Globus pallidus (tissue), 1 donor: Measurements from ENCODE around the gene TNK2.
"Not testable (repeated sequence)": the region's sequence is repeated elsewhere in the genome, so short reads cannot be mapped to it uniquely, and the experiment has no call there.

Experiments used
- DNase-seq: peaks from one replicate; pipeline ENCODE4 v3.0.0-alpha.2; 2015; ENCODE audit warnings: low spot score

Gene TNK2

GRCh38 chr3:195916991-195917390, 8.6 kb upstream of the TNK2 start:
- no peak for DNase-seq

DNA sequence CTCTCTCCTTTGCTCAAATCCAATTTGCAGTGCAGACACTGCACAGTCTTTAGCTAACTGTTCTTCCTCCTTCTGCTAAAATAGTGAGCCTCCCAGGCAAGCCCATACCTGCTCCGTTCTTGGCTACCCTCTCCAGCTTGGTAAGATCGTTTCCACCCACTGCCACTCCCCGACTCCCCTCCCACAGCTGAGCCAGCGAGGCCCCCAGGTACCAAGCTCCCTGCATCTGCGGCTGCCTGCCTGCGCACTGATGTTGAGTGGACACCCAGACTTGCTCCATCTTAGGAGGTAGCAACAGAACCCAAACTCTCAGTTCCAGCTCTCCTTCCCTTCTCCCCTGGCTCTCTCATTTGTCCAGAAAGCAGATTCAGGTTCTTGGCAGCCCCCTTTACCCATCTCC, 7.9 kb upstream of the TNK2 start:
- DNase-seq = no peak

DNA sequence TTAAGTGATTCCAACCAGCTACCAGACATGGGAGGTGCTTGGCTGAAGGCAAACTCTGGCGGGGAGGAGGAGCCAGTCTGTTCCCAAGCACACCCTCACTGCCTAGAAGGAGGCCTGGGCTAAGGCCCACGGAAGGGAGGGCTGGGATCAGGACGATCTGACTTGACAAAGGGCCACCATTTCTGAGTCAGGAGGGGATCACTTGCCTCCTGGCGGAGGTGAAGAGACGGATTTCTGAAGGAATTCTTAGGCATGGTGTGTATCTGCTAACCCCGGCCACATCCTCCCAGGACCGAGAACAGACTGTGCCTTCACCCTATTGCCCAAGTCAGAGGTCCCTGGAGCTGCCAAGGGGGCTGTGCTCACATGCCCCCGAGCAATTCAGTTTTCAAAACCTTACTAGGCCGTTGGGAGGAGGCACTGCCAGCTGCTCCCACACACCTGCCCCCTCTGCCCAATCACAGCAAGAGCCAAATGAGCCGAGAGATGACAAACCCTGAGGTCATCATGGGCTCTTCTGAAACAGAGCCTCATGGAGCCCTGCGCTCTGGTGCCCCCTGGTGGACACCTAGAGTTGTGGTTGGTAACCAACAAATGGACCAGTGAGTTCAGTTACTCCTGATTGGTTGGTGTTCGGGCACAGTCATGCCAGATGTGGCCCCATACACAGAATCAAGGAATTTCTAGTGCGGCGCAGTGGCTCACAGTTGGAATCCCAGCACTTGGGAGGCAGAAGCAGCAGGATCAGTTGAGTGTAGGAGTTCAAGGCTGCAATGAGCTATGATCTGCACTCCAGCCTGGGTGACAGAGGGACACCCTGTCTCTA, 6.5 kb upstream of the TNK2 start:
- DNase-seq = peak; percentile 93

- DNase-seq = not testable (repeated sequence)
These were observed 5.8 kb upstream of the TNK2 start for GRCh38 chr3:195914146-195914545.

- no peak for DNase-seq
These were observed 5.0 kb upstream of the TNK2 start for GRCh38 chr3:195913382-195913781.

GRCh38 chr3:195911946-195912270, 3.6 kb upstream of the TNK2 start:
- DNase-seq = no peak

DNA sequence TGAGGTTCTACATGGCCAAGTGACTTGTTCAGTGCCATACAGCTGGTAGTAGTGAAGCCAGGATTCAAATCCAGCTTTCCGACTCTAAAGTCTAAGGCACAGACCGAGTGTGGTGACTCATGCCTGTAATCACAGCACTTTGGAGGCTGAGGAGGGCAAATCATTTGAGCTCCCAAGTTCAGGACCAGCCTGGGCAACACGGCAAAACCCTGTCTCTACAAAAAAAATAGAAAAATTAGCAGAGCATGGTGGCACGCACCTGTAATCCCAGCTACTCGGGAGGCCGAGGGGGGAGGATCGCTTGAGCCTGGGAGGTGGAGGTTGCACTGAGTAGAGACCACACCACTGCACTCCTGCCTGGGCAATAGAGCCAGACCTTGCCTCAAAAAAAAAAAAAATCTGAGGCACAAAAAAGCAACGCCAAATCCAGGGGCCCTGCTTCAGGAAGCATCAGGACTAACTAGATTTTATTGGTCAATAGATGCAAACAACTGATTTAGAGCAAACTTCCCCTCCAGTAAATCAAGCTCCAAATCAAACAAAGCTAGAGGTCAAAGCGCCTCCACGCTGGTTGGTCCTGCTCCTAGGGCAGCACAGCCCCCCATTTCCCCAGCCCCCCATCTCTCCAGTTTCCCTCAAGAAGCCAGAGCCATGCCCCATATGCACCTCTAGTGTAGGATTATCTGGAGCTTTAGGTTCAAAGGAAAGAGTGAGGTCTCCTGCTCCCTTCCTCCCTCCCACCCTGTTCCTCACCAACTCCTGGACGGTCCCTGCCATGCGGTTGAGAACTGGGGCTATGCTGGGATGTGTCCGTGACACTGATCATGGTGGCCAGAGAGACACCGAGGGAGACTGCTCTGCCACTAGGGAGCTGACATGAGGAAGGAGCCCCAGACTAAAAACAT, 2.9 kb upstream of the TNK2 start:
- no peak for DNase-seq

GRCh38 chr3:195910499-195910845, 2.1 kb upstream of the TNK2 start:
- no peak for DNase-seq

GRCh38 chr3:195909644-195910498, 1.5 kb upstream of the TNK2 start:
- peak; percentile 89 for DNase-seq

DNA sequence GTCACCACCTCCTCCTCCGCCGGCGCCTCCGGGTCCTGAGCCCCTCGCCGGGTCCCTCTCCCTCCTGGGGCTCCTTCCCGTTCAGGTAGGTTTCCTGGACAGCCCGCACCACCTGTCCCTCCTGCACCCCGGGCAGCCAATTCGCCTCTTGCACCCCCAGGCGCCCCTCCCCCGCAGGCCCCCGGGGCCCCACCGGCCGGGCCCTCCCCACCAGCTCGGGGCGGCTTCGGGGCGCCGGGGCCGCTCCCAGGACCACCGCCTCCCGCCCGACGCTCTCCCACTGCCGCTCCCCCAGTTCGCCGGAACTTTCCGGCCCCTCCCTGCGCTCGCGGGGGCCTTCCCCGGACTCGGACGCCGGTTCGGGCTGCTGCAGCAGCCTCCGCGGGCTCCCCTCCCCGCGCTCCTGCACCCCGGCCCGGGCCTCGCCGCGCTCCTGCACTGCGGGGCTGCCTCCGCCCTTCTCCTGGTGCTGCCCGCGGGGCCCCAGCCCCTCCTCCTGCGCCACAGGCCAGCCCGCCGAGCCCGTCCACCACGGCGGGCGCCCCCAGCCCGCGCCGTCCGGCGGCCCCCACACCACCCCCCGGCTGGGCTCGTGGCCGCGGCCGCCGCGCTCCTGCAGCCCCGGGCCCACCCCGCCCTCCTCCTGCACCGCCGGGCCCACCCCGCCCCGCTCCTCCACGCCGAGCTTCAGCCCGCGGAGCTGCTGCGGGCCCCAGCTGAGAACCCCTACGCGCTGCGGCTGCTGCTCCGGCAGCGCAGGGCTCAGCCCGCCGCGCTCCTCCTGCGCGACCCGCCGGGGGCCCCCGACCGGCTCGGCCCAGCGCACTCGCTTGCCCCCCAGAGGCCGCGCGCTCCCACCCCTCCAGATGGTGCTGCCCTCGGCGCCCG, 587 bp upstream of the TNK2 start:
- no peak for DNase-seq

GRCh38 chr3:195907684-195907933, 742 bp downstream of the TNK2 start:
- no peak for DNase-seq

GRCh38 chr3:195906865-195907683, 1.3 kb downstream of the TNK2 start:
- no peak for DNase-seq

GRCh38 chr3:195905970-195906864, 2.1 kb downstream of the TNK2 start:
- no peak for DNase-seq

- no peak for DNase-seq
These were observed 4.0 kb downstream of the TNK2 start for GRCh38 chr3:195904368-195904767.

GRCh38 chr3:195903950-195904290, 4.4 kb downstream of the TNK2 start:
- no peak for DNase-seq

- not testable (repeated sequence) for DNase-seq
These were observed 5.7 kb downstream of the TNK2 start for GRCh38 chr3:195902634-195903033.

- peak; percentile 24 for DNase-seq
These were observed 6.3 kb downstream of the TNK2 start for GRCh38 chr3:195901836-195902585.

GRCh38 chr3:195900436-195901355, 7.7 kb downstream of the TNK2 start:
- DNase-seq = peak; percentile 97
